ENCODE results near the gene SMOC2.

DNA sequence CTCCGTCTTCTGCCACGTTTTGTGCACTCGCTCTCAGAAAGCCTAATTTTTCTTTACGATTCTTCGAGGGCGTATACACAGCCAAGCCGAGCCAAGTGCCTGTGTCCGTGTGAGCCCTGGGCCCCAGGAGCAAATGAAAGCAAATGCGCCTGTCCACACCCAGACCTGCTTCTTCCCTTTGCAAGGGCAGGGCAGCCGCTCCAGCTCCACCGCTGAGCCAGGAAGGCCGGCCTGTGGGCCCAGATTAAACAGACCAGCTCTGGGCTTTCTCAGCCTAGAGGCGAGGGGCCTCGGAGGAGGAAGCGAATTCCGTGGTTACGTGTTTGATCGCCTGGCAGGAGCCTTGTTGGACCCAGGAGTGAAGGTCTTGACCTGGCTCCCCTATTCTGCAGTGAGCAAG, 184.6 kb downstream of the SMOC2 start:
- no peak for TF ChIP-seq POLR2A (IDR thresholded peaks at IDR 0.05; ENCODE audit: low read depth)
- TF ChIP-seq, protein P1, sequence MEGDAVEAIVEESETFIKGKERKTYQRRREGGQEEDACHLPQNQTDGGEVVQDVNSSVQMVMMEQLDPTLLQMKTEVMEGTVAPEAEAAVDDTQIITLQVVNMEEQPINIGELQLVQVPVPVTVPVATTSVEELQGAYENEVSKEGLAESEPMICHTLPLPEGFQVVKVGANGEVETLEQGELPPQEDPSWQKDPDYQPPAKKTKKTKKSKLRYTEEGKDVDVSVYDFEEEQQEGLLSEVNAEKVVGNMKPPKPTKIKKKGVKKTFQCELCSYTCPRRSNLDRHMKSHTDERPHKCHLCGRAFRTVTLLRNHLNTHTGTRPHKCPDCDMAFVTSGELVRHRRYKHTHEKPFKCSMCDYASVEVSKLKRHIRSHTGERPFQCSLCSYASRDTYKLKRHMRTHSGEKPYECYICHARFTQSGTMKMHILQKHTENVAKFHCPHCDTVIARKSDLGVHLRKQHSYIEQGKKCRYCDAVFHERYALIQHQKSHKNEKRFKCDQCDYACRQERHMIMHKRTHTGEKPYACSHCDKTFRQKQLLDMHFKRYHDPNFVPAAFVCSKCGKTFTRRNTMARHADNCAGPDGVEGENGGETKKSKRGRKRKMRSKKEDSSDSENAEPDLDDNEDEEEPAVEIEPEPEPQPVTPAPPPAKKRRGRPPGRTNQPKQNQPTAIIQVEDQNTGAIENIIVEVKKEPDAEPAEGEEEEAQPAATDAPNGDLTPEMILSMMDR (IDR thresholded peaks at IDR 0.05) = no peak
- no peak for TF ChIP-seq EP300 (IDR thresholded peaks at IDR 0.05)
- TF ChIP-seq POLR2AphosphoS5 (IDR thresholded peaks at IDR 0.05) = no peak
